ENCODE results near the gene STK32B. TPM values are rescaled to one million over a fixed set of nuclear protein-coding genes. Genes with fewer than 3 reads are reported as not detected.
"Not testable (repeated sequence)": the region's sequence is repeated elsewhere in the genome, so short reads cannot be mapped to it uniquely, and the experiment has no call there.

STK32B gene
- total RNA-seq, 4 donors from 2014 or later, result 1.6 to 3.4 (median 1.9) TPM

GRCh38 chr4:5247735-5248134 lies 196.5 kb downstream of the STK32B start:
- whole genome bisulfite sequencing, 2 donors, result 94 to 97% methylated on average over 1 of the region's 1 CpG
- no peak overlapping the region for H3K4me3 ChIP-seq (ENCODE audit: low read depth, poor library complexity, severe bottlenecking)
- DNase-seq (ENCODE audit: low spot score in 2 of 2), result no peak
- intact Hi-C loops (cut with DNase I; ENCODE audit: low total_unique reads), result no loop called here
- TF ChIP-seq POLR2A (IDR thresholded peaks at IDR 0.05), result no peak
- no peak for TF ChIP-seq CTCF (IDR thresholded peaks at IDR 0.05)

GRCh38 chr4:5249727-5250126 lies 198.4 kb downstream of the STK32B start:
- H3K4me3 ChIP-seq (ENCODE audit: low read depth, poor library complexity, severe bottlenecking), result no peak overlapping the region
- DNase-seq (ENCODE audit: low spot score in 2 of 2), result no peak
- 82 to 91% methylated on average over 2 of the region's 2 CpGs for WGBS, 2 donors
- no peak for TF ChIP-seq CTCF (IDR thresholded peaks at IDR 0.05)
- TF ChIP-seq POLR2A (IDR thresholded peaks at IDR 0.05), result no peak
- intact Hi-C loops (cut with DNase I; ENCODE audit: low total_unique reads), result loop anchor here (10.0 kb wide), 1 partner anchor 1015 kb away; no protein-coding TSS in a partner anchor

GRCh38 chr4:5250536-5250935 lies 199.3 kb downstream of the STK32B start:
- not testable (repeated sequence) for H3K4me3 ChIP-seq (ENCODE audit: low read depth, poor library complexity, severe bottlenecking); DNase-seq (ENCODE audit: low spot score in 2 of 2)
- intact Hi-C loops (cut with DNase I; ENCODE audit: low total_unique reads), result loop anchor here (10.0 kb wide), 1 partner anchor 1016 kb away; no protein-coding TSS in a partner anchor
- 85 to 90% methylated on average over 5 of the region's 5 CpGs for WGBS, 2 donors

GRCh38 chr4:5256421-5256820 lies 205.1 kb downstream of the STK32B start:
- 77 to 84% methylated on average over 4 of the region's 4 CpGs for WGBS, 2 donors
- intact Hi-C loops (cut with DNase I; ENCODE audit: low total_unique reads), result loop anchor here (10.0 kb wide), 1 partner anchor 1022 kb away; no protein-coding TSS in a partner anchor

GRCh38 chr4:5257086-5257485 lies 205.8 kb downstream of the STK32B start:
- DNase-seq (ENCODE audit: low spot score in 2 of 2), result no peak
- intact Hi-C loops (cut with DNase I; ENCODE audit: low total_unique reads), result loop anchor here (10.0 kb wide), 1 partner anchor 1022 kb away; no protein-coding TSS in a partner anchor
- TF ChIP-seq POLR2A (IDR thresholded peaks at IDR 0.05) (no peak), CTCF (IDR thresholded peaks at IDR 0.05) (no peak)
- 88 to 97% methylated on average over 2 of the region's 2 CpGs for WGBS, 2 donors
- no peak overlapping the region for H3K4me3 ChIP-seq (ENCODE audit: low read depth, poor library complexity, severe bottlenecking)

More at GRCh38 chr4:5256421-5256820, 205.1 kb downstream of the STK32B start:
- DNase-seq (ENCODE audit: low spot score in 2 of 2), result no peak
- TF ChIP-seq CTCF (IDR thresholded peaks at IDR 0.05) (no peak), POLR2A (IDR thresholded peaks at IDR 0.05) (no peak)
- H3K4me3 ChIP-seq (ENCODE audit: low read depth, poor library complexity, severe bottlenecking), result no peak overlapping the region

- no peak for DNase-seq (ENCODE audit: low spot score in 2 of 2)
- H3K4me3 ChIP-seq (ENCODE audit: low read depth, poor library complexity, severe bottlenecking), result no peak overlapping the region
- TF ChIP-seq CTCF (IDR thresholded peaks at IDR 0.05) (no peak), POLR2A (IDR thresholded peaks at IDR 0.05) (no peak)
- intact Hi-C loops (cut with DNase I; ENCODE audit: low total_unique reads), result loop anchor here (10.0 kb wide), 1 partner anchor 1025 kb away; no protein-coding TSS in a partner anchor
- WGBS, 2 donors, result 81 to 87% methylated on average over 2 of the region's 2 CpGs
Measured at GRCh38 chr4:5259471-5259870, 208.2 kb downstream of the STK32B start.

All from lower leg skin (tissue), 4 donors.